ENCODE measurements around the gene AWAT2.

AWAT2 gene

GRCh38 chrX:69995362-69996112 is 54.2 kb downstream of the AWAT2 start:
- H3K36me3 Mint-ChIP-seq (ENCODE audit: low read depth): no peaks in the 10 kb centered on the region
- no peaks in the 10 kb centered on the region for H3K9me3 Mint-ChIP-seq
- no peak overlapping the region for H3K27ac Mint-ChIP-seq
- no peaks in the 10 kb centered on the region for H3K4me1 Mint-ChIP-seq
- DNase-seq (no peak), ATAC-seq (no peak)
- no peak overlapping the region for H3K4me3 Mint-ChIP-seq
- H3K27me3 Mint-ChIP-seq: no peaks in the 10 kb centered on the region

- Mint-ChIP-seq H3K27ac (no peak overlapping the region), H3K27me3 (no peaks in the 10 kb centered on the region), H3K4me3 (no peak overlapping the region), H3K36me3 (ENCODE audit: low read depth) (no peaks in the 10 kb centered on the region), H3K4me1 (no peaks in the 10 kb centered on the region), H3K9me3 (no peaks in the 10 kb centered on the region)
- no peak for ATAC-seq
- no peak for DNase-seq
Measured at GRCh38 chrX:69993494-69993893, 56.2 kb downstream of the AWAT2 start.

GRCh38 chrX:69991685-69992084 is 58.1 kb downstream of the AWAT2 start:
- no peak overlapping the region for H3K27ac Mint-ChIP-seq
- no peak overlapping the region for H3K4me3 Mint-ChIP-seq
- DNase-seq: no peak
- no peaks in the 10 kb centered on the region for H3K9me3 Mint-ChIP-seq
- no peaks in the 10 kb centered on the region for H3K27me3 Mint-ChIP-seq
- ATAC-seq: no peak
- no peaks in the 10 kb centered on the region for H3K36me3 Mint-ChIP-seq (ENCODE audit: low read depth)
- H3K4me1 Mint-ChIP-seq: peaks cover 2% of the 10 kb centered on the region
